Osteoblast (primary cell): Measurements from ENCODE around the gene MTFMT. TPM values are rescaled to one million over a fixed set of nuclear protein-coding genes. Genes with fewer than 3 reads are reported as not detected.

ENCODE experiments used
- DNase-seq: peaks from one replicate; pipeline ENCODE4 v3.0.0; 2011; ENCODE audit warnings: low spot score, mixed read lengths; ENCODE audit not compliant: insufficient read length; ENCODE audit errors: missing footprints
- H2AFZ ChIP-seq: 2 replicates; pipeline ENCODE4 v1.6.0; 2011; ENCODE audit warnings: mild to moderate bottlenecking, low read length
- H3K27ac ChIP-seq: 2 replicates; pipeline ENCODE4 v1.5.1; 2011; ENCODE audit warnings: mild to moderate bottlenecking, low read depth, low read length, moderate library complexity
- H3K27me3 ChIP-seq: 2 replicates; pipeline ENCODE4 v1.6.0; 2012; ENCODE audit warnings: mild to moderate bottlenecking, control low read depth, inconsistent platforms, low read length, moderate library complexity; ENCODE audit not compliant: insufficient read depth
- H3K36me3 ChIP-seq: 2 replicates; pipeline ENCODE4 v1.5.1; 2011; ENCODE audit warnings: mild to moderate bottlenecking, low read length, control low read depth, moderate library complexity; ENCODE audit not compliant: insufficient read depth
- H3K4me1 ChIP-seq: 2 replicates; pipeline ENCODE4 v1.5.1; 2011; ENCODE audit warnings: mild to moderate bottlenecking, low read length, control low read depth, moderate library complexity; ENCODE audit not compliant: insufficient read depth
- H3K4me2 ChIP-seq: 2 replicates; pipeline ENCODE4 v1.6.0; 2011; ENCODE audit warnings: mild to moderate bottlenecking, low read length; ENCODE audit not compliant: insufficient read depth
- H3K4me3 ChIP-seq: fragments of 200-600 bp; sonication (generic); 3 replicates; pipeline ENCODE4 v1.5.1; 2012; ENCODE audit warnings: mild to moderate bottlenecking, low read length, inconsistent platforms; ENCODE audit not compliant: insufficient read depth
- H3K79me2 ChIP-seq: 2 replicates; pipeline ENCODE4 v1.6.0; 2012; ENCODE audit warnings: mild to moderate bottlenecking, low read length, control low read depth, inconsistent platforms; ENCODE audit not compliant: insufficient read depth
- H3K9me3 ChIP-seq: 2 replicates; pipeline ENCODE4 v1.5.1; 2011; ENCODE audit warnings: low read depth, low read length, control low read depth
- H4K20me1 ChIP-seq: 2 replicates; pipeline ENCODE4 v1.6.0; 2012; ENCODE audit warnings: mild to moderate bottlenecking, low read length, control low read depth; ENCODE audit not compliant: insufficient read depth
- total RNA-seq: library from RNA; depleted of rRNA; stranded (reverse); fragments of >200 nt; gene quantifications from 2 replicates; pipeline ENCODE4 v1.2.3, GENCODE V29; 2012
- TF ChIP-seq, protein P1 (sequence below): IDR thresholded peaks from 2 replicates; pipeline ENCODE4 v1.5.1; 2011; ENCODE audit warnings: mild to moderate bottlenecking, low read depth, low read length, moderate library complexity; ENCODE audit errors: extremely low read depth

Gene MTFMT
- total RNA-seq, 1 donor, result 31.8 TPM

DNA sequence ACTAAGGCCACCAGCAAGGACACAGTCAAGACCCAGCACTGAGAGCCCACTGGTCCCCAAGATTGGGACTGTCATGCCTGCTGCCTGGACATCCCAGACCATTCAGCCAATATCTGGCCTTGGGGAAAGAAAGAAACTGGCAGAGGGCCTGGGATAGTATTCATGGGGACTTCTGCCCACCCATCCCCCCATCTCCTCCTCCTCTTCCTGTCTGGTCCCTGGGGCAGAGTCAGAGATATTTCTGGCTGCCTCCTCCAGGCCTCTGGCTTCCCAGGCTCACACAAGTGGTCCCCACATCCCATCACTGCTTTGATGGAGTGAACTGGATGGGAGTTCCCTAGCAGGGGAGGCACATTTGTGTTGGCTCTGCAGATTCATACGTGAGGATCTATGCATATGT is 42.6 kb upstream of the MTFMT start:
- peak; percentile 95 for DNase-seq
- peaks cover 25% of the 10 kb centered on the region for H3K4me1 ChIP-seq

DNA sequence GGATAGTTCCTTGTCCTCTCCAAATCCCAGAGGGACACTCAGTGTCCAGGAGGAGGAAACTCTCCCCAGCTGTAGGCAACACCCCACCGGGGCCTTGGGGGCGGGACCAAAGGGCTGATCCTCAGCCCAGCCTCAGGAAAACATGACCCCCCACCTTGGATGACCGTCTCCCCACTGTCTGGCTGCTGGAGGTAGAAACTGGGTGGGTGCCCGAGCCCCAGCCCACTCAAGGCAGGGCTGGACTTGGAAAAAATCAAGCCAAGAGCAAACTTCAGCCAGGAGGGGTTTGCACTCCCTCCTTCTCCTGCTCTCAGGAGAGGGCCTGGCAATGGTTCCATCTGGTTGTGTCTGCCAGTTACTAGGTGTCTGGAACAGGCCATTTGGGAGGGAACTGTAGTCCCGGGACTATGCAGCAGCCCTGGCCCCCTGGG is 42.0 kb upstream of the MTFMT start:
- DNase-seq, result peak; percentile 80
- peaks cover 25% of the 10 kb centered on the region for H3K4me1 ChIP-seq
- no peak overlapping the region for H3K4me2 ChIP-seq
- H3K4me3 ChIP-seq, result no peak overlapping the region
- H3K79me2 ChIP-seq, result no peaks in the 10 kb centered on the region
- H3K9me3 ChIP-seq, result no peaks in the 10 kb centered on the region
- H3K36me3 ChIP-seq, result no peaks in the 10 kb centered on the region
- TF ChIP-seq, protein P1, sequence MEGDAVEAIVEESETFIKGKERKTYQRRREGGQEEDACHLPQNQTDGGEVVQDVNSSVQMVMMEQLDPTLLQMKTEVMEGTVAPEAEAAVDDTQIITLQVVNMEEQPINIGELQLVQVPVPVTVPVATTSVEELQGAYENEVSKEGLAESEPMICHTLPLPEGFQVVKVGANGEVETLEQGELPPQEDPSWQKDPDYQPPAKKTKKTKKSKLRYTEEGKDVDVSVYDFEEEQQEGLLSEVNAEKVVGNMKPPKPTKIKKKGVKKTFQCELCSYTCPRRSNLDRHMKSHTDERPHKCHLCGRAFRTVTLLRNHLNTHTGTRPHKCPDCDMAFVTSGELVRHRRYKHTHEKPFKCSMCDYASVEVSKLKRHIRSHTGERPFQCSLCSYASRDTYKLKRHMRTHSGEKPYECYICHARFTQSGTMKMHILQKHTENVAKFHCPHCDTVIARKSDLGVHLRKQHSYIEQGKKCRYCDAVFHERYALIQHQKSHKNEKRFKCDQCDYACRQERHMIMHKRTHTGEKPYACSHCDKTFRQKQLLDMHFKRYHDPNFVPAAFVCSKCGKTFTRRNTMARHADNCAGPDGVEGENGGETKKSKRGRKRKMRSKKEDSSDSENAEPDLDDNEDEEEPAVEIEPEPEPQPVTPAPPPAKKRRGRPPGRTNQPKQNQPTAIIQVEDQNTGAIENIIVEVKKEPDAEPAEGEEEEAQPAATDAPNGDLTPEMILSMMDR, result no peak
- H3K27me3 ChIP-seq, result peaks cover 20% of the 10 kb centered on the region
- H4K20me1 ChIP-seq, result no peaks in the 10 kb centered on the region
- H3K27ac ChIP-seq, result no peak overlapping the region
- H2AFZ ChIP-seq, result no peak overlapping the region

More for the DNA sequence above, 42.6 kb upstream of the MTFMT start:
- no peaks in the 10 kb centered on the region for H3K79me2 ChIP-seq
- H3K4me3 ChIP-seq, result no peak overlapping the region
- no peaks in the 10 kb centered on the region for H3K9me3 ChIP-seq
- no peak overlapping the region for H3K4me2 ChIP-seq
- no peaks in the 10 kb centered on the region for H3K36me3 ChIP-seq
- no peak overlapping the region for H2AFZ ChIP-seq
- TF ChIP-seq, protein P1, result no peak
- H4K20me1 ChIP-seq, result no peaks in the 10 kb centered on the region
- H3K27me3 ChIP-seq, result peaks cover 13% of the 10 kb centered on the region
- H3K27ac ChIP-seq, result no peak overlapping the region

DNA sequence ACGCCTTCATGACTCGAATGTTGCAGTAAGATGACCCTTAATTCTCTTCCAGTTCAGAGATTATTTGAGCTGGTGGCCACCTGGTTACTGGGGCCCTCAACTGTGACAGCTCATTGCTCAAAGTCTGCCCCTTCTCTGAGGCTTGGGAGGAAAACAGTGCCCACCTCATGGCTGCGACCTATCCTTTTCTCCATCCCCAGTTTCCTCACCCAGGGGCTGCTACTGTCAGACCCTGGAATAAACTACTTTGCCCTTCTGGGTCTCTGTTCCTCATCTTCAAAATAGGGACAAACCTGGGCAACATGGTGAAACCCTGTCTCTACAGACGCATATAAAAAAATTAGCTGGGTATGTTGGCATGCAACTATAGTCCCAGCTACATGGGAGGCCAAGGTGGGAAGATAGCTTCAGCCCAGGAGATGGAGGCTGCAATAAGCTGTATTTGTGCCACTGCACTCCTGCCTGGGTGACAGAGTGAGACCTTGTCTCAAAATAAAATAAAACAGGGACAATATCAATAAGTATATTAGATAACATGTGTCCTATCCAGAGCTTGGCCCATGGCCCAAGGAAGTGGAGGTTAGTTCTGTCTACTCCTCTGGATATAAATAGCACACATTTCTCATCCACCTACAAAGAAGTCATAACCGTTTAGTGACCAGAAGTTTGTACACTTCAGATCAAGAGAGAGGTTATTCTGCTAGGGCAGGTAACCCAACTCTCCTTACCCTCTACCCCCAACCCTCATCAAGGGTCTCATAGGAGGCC is 40.5 kb upstream of the MTFMT start:
- Histone ChIP-seq H3K27ac (no peak overlapping the region), H3K9me3 (no peaks in the 10 kb centered on the region), H3K4me3 (no peak overlapping the region), H3K4me1 (peaks cover 25% of the 10 kb centered on the region), H3K4me2 (no peak overlapping the region), H3K36me3 (no peaks in the 10 kb centered on the region), H2AFZ (no peak overlapping the region), H4K20me1 (no peaks in the 10 kb centered on the region), H3K27me3 (peaks cover 33% of the 10 kb centered on the region), H3K79me2 (no peaks in the 10 kb centered on the region)
- peak; percentile 68 for DNase-seq
- TF ChIP-seq, protein P1, result no peak

DNA sequence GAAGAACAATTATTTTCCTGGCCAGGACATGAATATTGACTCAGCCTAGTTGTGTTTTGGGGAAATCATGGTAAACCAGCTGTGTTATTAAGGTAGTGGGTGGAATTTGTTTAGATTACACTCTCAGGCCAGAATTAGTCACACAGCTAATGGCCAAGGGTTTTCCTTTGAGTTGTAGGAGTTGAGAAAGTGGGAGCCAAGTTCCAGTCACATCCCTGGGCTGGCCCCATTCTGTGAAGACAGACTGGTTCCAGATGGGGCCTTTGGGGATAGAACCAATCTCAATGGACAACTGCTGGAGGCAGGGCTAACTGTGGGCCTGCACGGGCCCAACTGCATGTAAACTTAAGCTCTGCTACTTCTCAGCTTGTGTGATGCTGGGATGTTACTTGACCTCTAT is 39.7 kb upstream of the MTFMT start:
- Histone ChIP-seq H3K79me2 (no peaks in the 10 kb centered on the region), H3K27ac (no peak overlapping the region), H3K9me3 (no peaks in the 10 kb centered on the region), H2AFZ (no peak overlapping the region), H3K4me2 (no peak overlapping the region), H3K27me3 (peaks cover 36% of the 10 kb centered on the region), H3K4me1 (peaks cover 25% of the 10 kb centered on the region), H3K36me3 (no peaks in the 10 kb centered on the region), H4K20me1 (no peaks in the 10 kb centered on the region), H3K4me3 (no peak overlapping the region)
- DNase-seq, result peak; percentile 96
- TF ChIP-seq, protein P1, result no peak
